Gastrocnemius medialis (tissue), 4 donors: ENCODE measurements around the gene PHF20.

Experiments
- POLR2A ChIP-seq, 2 donors: fragments of 450-650 bp; IDR thresholded peaks; one replicate each; pipeline ENCODE4 v1.6.1; 2017; ENCODE audit warnings: antibody characterized with exemption in 2 of 2, mild to moderate bottlenecking in 2 of 2, moderate library complexity in 2 of 2
- TF ChIP-seq, protein P1 (sequence below), 5 experiments: fragments of 450-650 bp in 3 of 5; fragments of 200-600 bp in 2 of 5; sonication (generic) in 2 of 5; IDR thresholded peaks in 4 of 5; conservative IDR thresholded peaks in 1 of 5; 1 replicate in 4 of 5; 2 replicates in 1 of 5; pipeline ENCODE4 v1.5.1; 2016 to 2019; ENCODE audit warnings: antibody characterized with exemption in 5 of 5, mild to moderate bottlenecking in 3 of 5, moderate library complexity in 3 of 5

DNA sequence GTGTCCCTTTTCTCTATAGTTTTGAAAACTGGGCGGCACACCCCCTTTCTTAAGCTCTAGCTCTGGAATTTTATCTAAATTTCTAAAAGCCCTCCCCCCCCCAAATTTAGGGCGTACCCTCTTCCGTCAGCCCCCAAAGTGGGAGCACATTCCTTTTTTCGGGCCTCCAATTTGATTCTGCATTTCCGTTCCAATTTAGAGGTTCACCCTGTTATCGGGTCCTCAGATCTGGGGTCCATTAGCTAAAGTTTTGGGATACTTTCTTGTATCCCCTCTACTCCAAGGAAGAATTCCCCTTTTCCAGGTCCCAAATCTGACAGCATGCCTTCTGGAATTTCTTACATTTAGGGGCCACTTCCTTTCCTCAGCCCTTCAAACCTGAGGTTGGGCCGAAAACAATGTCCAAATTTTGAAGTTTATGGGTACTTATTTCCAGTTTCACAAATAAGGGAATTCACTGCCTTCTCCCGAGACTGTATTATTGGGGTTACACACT, 796 bp downstream of the PHF20 start:
- TF ChIP-seq, protein P1, sequence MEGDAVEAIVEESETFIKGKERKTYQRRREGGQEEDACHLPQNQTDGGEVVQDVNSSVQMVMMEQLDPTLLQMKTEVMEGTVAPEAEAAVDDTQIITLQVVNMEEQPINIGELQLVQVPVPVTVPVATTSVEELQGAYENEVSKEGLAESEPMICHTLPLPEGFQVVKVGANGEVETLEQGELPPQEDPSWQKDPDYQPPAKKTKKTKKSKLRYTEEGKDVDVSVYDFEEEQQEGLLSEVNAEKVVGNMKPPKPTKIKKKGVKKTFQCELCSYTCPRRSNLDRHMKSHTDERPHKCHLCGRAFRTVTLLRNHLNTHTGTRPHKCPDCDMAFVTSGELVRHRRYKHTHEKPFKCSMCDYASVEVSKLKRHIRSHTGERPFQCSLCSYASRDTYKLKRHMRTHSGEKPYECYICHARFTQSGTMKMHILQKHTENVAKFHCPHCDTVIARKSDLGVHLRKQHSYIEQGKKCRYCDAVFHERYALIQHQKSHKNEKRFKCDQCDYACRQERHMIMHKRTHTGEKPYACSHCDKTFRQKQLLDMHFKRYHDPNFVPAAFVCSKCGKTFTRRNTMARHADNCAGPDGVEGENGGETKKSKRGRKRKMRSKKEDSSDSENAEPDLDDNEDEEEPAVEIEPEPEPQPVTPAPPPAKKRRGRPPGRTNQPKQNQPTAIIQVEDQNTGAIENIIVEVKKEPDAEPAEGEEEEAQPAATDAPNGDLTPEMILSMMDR (IDR thresholded peaks at IDR 0.05 in 4 of 5, conservative IDR thresholded peaks at IDR 0.05 in 1 of 5) = no peak
- TF ChIP-seq POLR2A (IDR thresholded peaks at IDR 0.05) = no peak
